Renal cortex interstitium (tissue), 15 donors: ENCODE measurements around the gene SAMSN1. TPM values are rescaled to one million over a fixed set of nuclear protein-coding genes. Genes with fewer than 3 reads are reported as not detected.

ENCODE experiments used
- DNase-seq, 11 donors: peaks; one replicate each; pipeline ENCODE4 v3.0.0-alpha.2; 2013; ENCODE audit warnings: low read depth in 9 of 11, low spot score in 4 of 11; ENCODE audit errors: extremely low read depth in 1 of 11
- long read RNA-seq, 16 experiments: transcript quantifications; one replicate each; lab custom pipeline, GENCODE V29; 2026
- polyA plus RNA-seq, 3 donors: library from polyadenylated mRNA; unstranded; fragments of 120-200 nt; gene quantifications; one replicate each; pipeline ENCODE4 v1.2.1, GENCODE V29; 2013; ENCODE audit not compliant: insufficient read length in 3 of 3

SAMSN1 gene
- 1 to 10 TPM; 2.4 to 3.8 (median 3.8) TPM for polyA plus RNA-seq
- long read RNA-seq, donor 1: 0 reads
- long read RNA-seq, donor 2, partial matches to known transcripts: 0 of 1 reads
- long read RNA-seq, donor 2, other reads (novel, unspliced or antisense): 0 of 1 reads
- long read RNA-seq, donor 3, partial matches to known transcripts: 0 of 1 reads
- long read RNA-seq, donor 3, other reads (novel, unspliced or antisense): 0 of 1 reads
- long read RNA-seq, donor 4: 0 reads
- long read RNA-seq, donor 5, partial matches to known transcripts: 0 of 1 reads
- long read RNA-seq, donor 5, other reads (novel, unspliced or antisense): 0 of 1 reads
- long read RNA-seq, donor 6, partial matches to known transcripts: 0 of 1 reads
- long read RNA-seq, donor 6, other reads (novel, unspliced or antisense): 0 of 1 reads
- long read RNA-seq, donor 7, partial matches to known transcripts: 0 of 2 reads
- long read RNA-seq, donor 7, other reads (novel, unspliced or antisense): 0 of 2 reads
- long read RNA-seq, donor 8, partial matches to known transcripts: 0 of 3 reads
- long read RNA-seq, donor 8, other reads (novel, unspliced or antisense): 0 of 3 reads
- long read RNA-seq, donor 9: 0 reads
- long read RNA-seq, donor 10, partial matches to known transcripts: 0 of 2 reads
- long read RNA-seq, donor 10, other reads (novel, unspliced or antisense): 0 of 2 reads
- long read RNA-seq, donor 11: 0 reads
- long read RNA-seq, donor 12: 0 reads
- long read RNA-seq, donor 13, partial matches to known transcripts: 0 of 2 reads
- long read RNA-seq, donor 13, other reads (novel, unspliced or antisense): 0 of 2 reads
- long read RNA-seq, donor 14, partial matches to known transcripts: 0 of 1 reads
- long read RNA-seq, donor 14, other reads (novel, unspliced or antisense): 0 of 1 reads
- long read RNA-seq, donor 15, partial matches to known transcripts: 0 of 1 reads
- long read RNA-seq, donor 15, other reads (novel, unspliced or antisense): 0 of 1 reads
- long read RNA-seq, donor 16, partial matches to known transcripts: 0 of 2 reads
- long read RNA-seq, donor 16, other reads (novel, unspliced or antisense): 0 of 2 reads

- DNase-seq: no peak
Observed at GRCh38 chr21:14545906-14546480, at the start of gene SAMSN1. Gene SAMSN1 (minus strand): TSS chr21:14546315. CDS start chr21:14546261, 54 bp downstream.

GRCh38 chr21:14595449-14595848, 49.3 kb upstream of the SAMSN1 start:
- no peak for DNase-seq

GRCh38 chr21:14594967-14595366, 48.9 kb upstream of the SAMSN1 start:
- DNase-seq: no peak

- DNase-seq: no peak
Observed at GRCh38 chr21:14593230-14593629, 47.1 kb upstream of the SAMSN1 start.

- DNase-seq: no peak
Observed at GRCh38 chr21:14592296-14593000, 46.3 kb upstream of the SAMSN1 start.

GRCh38 chr21:14591882-14592281, 45.8 kb upstream of the SAMSN1 start:
- DNase-seq: no peak

- DNase-seq: no peak
Observed at GRCh38 chr21:14591377-14591776, 45.3 kb upstream of the SAMSN1 start.

GRCh38 chr21:14589855-14590563, 43.9 kb upstream of the SAMSN1 start:
- no peak for DNase-seq

GRCh38 chr21:14587266-14587665, 41.2 kb upstream of the SAMSN1 start:
- no peak for DNase-seq

GRCh38 chr21:14585122-14585521, 39.0 kb upstream of the SAMSN1 start:
- no peak for DNase-seq

GRCh38 chr21:14584357-14585095, 38.4 kb upstream of the SAMSN1 start:
- DNase-seq: no peak

GRCh38 chr21:14583629-14584255, 37.6 kb upstream of the SAMSN1 start:
- no peak for DNase-seq

- no peak for DNase-seq
Observed at GRCh38 chr21:14582934-14583628, 37.0 kb upstream of the SAMSN1 start.

- no peak for DNase-seq
Observed at GRCh38 chr21:14581902-14582457, 35.9 kb upstream of the SAMSN1 start.

GRCh38 chr21:14573244-14573643, 27.1 kb upstream of the SAMSN1 start:
- DNase-seq: no peak

GRCh38 chr21:14572204-14572780, 26.2 kb upstream of the SAMSN1 start:
- DNase-seq: no peak
